GM12874 (cell line): Measurements from ENCODE around the gene SFMBT1.

ENCODE experiments used
- TF ChIP-seq, protein P1 (sequence below): IDR thresholded peaks from 2 replicates; pipeline ENCODE4 v1.5.1; 2011; ENCODE audit warnings: low read depth, mild to moderate bottlenecking, control low read depth, low read length, moderate library complexity; ENCODE audit not compliant: insufficient read depth

The SFMBT1 gene

DNA sequence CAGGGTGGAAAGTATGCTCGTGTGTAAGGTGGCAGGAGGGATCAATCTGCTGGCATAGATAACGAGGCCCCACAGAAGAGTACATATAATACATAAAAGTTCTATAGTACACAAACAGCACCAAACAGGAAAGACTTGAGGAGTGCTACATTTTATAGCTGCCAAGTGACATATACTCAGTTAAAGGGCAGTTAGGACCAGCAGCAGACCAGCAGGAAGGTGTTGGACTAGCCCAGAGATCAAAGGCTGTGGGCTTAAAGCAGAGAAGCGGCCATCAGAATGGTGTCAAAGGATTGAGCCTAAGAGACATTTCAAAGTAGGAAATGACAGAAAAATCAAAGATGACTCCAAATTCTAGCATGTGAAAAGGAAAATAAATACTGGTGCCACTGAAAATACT lies 34.5 kb downstream of the SFMBT1 start:
- TF ChIP-seq, protein P1, sequence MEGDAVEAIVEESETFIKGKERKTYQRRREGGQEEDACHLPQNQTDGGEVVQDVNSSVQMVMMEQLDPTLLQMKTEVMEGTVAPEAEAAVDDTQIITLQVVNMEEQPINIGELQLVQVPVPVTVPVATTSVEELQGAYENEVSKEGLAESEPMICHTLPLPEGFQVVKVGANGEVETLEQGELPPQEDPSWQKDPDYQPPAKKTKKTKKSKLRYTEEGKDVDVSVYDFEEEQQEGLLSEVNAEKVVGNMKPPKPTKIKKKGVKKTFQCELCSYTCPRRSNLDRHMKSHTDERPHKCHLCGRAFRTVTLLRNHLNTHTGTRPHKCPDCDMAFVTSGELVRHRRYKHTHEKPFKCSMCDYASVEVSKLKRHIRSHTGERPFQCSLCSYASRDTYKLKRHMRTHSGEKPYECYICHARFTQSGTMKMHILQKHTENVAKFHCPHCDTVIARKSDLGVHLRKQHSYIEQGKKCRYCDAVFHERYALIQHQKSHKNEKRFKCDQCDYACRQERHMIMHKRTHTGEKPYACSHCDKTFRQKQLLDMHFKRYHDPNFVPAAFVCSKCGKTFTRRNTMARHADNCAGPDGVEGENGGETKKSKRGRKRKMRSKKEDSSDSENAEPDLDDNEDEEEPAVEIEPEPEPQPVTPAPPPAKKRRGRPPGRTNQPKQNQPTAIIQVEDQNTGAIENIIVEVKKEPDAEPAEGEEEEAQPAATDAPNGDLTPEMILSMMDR: no peak

DNA sequence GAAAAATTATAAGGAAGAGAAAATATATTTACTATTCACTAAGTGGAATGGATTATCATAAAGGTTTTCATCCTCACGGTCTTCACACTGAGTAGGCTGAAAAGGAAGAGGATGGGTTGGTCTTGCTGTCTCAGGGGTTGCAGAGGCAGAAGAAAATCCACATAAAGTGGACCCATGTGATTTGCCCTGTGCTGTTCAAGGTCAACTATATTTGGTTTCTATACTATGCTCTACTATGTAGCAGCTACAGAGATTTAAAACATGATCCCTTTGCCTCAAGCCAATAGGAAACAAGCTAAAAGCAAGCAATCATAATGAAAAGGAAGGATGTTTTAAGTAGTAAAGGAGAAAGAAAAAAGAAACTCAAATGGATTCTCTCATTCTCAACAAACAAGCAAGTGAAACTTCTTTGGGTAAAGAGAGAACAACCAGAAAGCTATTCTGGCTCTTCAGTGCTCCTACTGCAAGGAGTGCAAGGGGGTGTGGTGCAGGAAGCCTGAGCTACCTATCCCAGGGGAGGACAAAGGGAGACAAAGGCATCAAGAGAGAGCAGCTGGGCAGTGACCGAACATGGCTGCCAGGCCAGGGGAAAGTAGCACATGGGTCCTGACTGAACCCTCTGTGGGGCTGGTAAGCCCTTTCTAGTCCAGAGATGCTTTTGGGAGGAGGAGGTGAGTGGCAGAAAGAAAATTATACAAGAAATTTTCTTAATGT lies 35.9 kb downstream of the SFMBT1 start:
- TF ChIP-seq, protein P1: no peak

DNA sequence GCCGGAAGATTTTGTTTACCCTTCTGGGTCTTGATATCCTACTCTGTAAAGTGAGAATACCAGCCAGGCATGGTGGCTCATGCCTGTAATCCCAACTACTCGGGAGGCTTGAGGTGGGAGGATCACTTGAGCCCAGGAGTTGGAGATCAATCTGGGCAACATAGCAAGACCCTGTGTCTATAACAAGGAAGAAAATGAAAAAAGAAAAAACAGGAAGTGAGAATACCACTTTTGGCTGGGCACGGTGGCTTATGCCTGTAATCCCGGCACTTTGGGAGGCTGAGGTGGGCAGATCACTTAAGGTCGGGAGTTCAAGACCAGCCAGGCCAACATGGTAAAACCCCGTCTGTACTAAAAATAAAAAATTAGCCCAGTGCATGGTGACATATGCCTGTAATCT lies 36.9 kb downstream of the SFMBT1 start:
- TF ChIP-seq, protein P1: no peak

DNA sequence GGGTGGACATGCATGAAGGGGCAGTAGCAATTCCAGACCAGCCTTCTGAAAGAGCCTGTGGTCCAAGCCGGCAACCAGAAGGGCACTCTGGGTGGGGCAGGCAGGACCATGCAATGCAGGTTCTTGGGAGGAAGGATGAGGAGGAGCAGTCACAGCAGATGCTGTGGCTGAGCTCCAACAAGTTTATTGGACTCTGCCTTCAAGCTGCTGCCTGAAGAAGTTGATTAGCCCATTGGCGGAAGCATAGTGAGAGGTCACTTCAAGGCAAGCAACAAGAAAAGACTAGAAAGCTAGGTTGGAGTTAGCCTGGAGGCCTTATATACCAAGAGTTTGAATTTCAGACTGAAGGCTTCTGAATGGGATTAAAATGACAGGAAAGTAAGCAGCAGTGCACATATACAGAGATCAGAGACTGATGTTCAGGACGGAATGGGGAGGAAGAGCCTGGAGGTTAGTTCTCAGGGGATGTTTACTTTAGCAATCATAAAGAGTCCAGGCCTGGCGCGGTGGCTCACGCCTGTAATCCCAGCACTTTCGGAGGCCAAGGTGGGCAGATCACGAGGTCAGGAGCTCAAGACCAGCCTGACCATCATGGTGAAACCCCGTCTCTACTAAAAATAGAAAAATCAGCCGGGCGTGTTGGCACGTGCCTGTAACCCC lies 39.9 kb downstream of the SFMBT1 start:
- TF ChIP-seq, protein P1: no peak

DNA sequence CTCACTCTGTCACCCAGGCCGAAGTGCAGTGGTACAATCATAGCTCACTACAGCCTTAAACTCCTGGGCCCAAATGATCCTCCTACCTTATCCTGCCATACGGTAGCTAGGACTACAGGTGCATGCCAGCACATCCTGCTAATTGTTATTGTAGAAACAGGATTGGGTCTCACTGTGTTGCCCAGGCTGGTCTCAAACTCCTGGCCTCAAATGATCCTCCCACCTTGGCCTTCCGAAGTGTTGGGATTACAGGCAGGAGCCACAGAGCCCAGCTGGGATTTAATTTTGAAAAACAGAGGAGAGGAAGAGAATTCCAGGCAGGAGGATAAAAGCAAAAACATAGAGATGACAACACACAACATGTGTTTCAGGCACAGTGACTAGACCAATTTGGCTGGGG lies 40.5 kb downstream of the SFMBT1 start:
- TF ChIP-seq, protein P1: no peak

DNA sequence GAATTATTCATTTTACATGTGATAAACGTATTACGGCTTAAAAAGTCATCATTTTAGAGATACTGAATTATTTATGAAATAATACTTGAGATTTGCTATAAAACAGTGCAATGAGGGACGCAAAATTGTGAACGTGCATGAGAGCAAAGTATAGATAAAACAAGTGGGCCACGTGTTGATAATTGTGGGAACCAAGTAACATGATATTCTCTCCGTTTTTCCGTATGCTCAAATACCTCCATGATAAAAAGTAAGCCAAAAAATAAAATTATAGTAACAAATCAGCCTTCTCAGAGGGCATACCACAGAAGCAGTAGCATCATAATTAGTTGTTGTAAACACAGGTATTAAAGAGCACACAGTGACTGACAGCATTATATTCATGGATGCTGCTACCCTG lies 42.6 kb downstream of the SFMBT1 start:
- TF ChIP-seq, protein P1: no peak

DNA sequence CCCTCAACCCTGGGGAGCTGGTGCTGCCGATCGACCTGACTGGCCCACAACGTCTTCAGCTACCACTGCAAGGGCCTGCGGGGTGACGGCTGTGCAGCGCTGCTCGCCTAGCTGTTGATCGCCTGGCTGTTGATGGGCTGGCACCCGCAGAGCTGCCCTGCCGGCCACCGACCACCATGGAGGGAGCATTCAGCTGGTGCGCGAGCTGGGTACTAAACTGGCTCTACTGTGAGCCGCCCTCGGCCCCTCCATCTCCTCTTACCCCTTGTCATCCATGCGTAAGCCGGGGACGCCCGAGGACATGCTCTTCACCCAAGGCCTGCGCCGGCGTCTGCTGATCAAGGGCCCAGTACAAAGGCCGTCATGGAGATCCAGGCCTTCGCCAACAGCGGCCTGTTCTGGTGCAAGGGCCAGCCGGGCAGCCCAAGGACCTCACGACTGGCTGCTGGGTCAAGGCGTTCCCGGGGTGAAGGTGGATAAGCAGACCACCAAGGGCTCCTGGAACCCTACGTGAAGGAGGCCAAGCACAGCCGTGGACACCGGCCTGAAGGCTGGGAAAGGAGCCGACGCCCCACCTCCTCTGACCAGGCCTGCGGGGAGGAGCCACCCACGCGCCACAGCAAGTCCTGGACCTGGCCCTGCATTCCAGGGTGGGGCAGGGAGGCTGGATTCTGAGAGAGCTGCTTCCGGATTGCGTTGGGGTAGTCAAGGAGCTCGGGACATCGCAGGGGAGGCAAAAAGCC lies 46.9 kb downstream of the SFMBT1 start:
- TF ChIP-seq, protein P1: no peak
